Left lobe of liver (tissue), 2 donors: ENCODE measurements around the gene HOXA9. TPM values are rescaled to one million over a fixed set of nuclear protein-coding genes. Genes with fewer than 3 reads are reported as not detected.

ENCODE experiments used
- ATAC-seq: fragments of 200-7000 bp; cut with Tn5 transposase; one replicate; pipeline ENCODE4 v1.9.1; 2020; ENCODE audit warnings: mild to moderate bottlenecking, moderate library complexity
- DNase-seq: peaks from one replicate; pipeline ENCODE4 v3.0.0-alpha.2; 2020; ENCODE audit warnings: low spot score
- total RNA-seq: library from RNA; stranded (reverse); gene quantifications from one replicate; pipeline ENCODE4 v1.2.1, GENCODE V29; 2021
- donor health status: DM: no; HTN: no; CAD: no; lungs with moderate emphysema.
- donor health status: DM: no; HTN: yes; CAD: no.

Gene HOXA9
- total RNA-seq, 1 donor from 2014 or later: not detected

GRCh38 chr7:27116962-27117886 is 48.1 kb downstream of the HOXA9 start:
- DNase-seq (peak; percentile 30), ATAC-seq (no peak)

- ATAC-seq: no peak
- DNase-seq: peak; percentile 18
These were observed 49.0 kb downstream of the HOXA9 start for GRCh38 chr7:27116031-27116961.

GRCh38 chr7:27115221-27116026 is 49.9 kb downstream of the HOXA9 start:
- DNase-seq (no peak), ATAC-seq (no peak)

GRCh38 chr7:27114881-27115220 is 50.5 kb downstream of the HOXA9 start:
- DNase-seq (no peak), ATAC-seq (no peak)

- peak; percentile 50 for ATAC-seq
- no peak for DNase-seq
These were observed 51.2 kb downstream of the HOXA9 start for GRCh38 chr7:27113991-27114769.

- ATAC-seq (peak; percentile 53), DNase-seq (no peak)
These were observed 52.1 kb downstream of the HOXA9 start for GRCh38 chr7:27112955-27113949.

Other genes with a start within 250 kb of the HOXA9 start
- 0.08 TPM for gene HOXA1, start 69.5 kb downstream of the HOXA9 start, total RNA-seq
- gene HOXA2, start 62.9 kb downstream of the HOXA9 start, total RNA-seq: 0.15 TPM
- 0.43 TPM for gene HOXA4, start 34.8 kb downstream of the HOXA9 start, total RNA-seq
- gene HOXA5, start 21.9 kb downstream of the HOXA9 start, total RNA-seq: 0.50 TPM
- gene HOXA6, start 17.8 kb downstream of the HOXA9 start, total RNA-seq: not detected
- 0.30 TPM for gene HOXA3, start 13.0 kb downstream of the HOXA9 start, total RNA-seq
- not detected for gene HOXA7, start 8.9 kb downstream of the HOXA9 start, total RNA-seq
- 0.10 TPM for gene HOXA10, start 8.8 kb upstream of the HOXA9 start, total RNA-seq
- gene HOXA11, start 19.7 kb upstream of the HOXA9 start, total RNA-seq: not detected
- gene HOXA13, start 34.6 kb upstream of the HOXA9 start, total RNA-seq: 0.03 TPM
- not detected for gene EVX1, start 77.3 kb upstream of the HOXA9 start, total RNA-seq